Calu3 (cell line): ENCODE data around the gene SHLD2. TPM values are rescaled to one million over a fixed set of nuclear protein-coding genes. Genes with fewer than 3 reads are reported as not detected.
A peak's percentile ranks its signal among the peaks of the same experiment; 100 is the strongest.

ENCODE experiments used
- BruUV-seq: library from RNA; stranded (reverse); fragments of 400-500 nt; replicated peaks from 2 replicates; lab custom pipeline; 2021; lab: Mats Ljungman, UMichigan
- CTCF ChIA-PET: fragments of 300-600 bp; sonication (Branson Sonifier 250); formaldehyde crosslinking; loops from one replicate; lab custom pipeline; 2022; ENCODE audit warnings: antibody characterized with exemption; lab: Charles Lee
- DNase-seq: peaks from one replicate; pipeline ENCODE4 v3.0.0; 2022
- H3K27ac Mint-ChIP-seq: one replicate; pipeline ENCODE4 v1.8.0; 2022; ENCODE audit warnings: mixed read lengths; ENCODE audit not compliant: unreplicated experiment
- H3K27me3 Mint-ChIP-seq: one replicate; pipeline ENCODE4 v1.8.0; 2022; ENCODE audit warnings: mixed read lengths; ENCODE audit not compliant: unreplicated experiment
- H3K36me3 Mint-ChIP-seq: one replicate; pipeline ENCODE4 v1.8.0; 2022; ENCODE audit warnings: mild to moderate bottlenecking, moderate library complexity, mixed read lengths; ENCODE audit not compliant: insufficient read depth, unreplicated experiment
- H3K4me1 Mint-ChIP-seq: one replicate; pipeline ENCODE4 v1.8.0; 2022; ENCODE audit warnings: mild to moderate bottlenecking, low read depth, mixed read lengths; ENCODE audit not compliant: unreplicated experiment
- H3K4me3 Mint-ChIP-seq: one replicate; pipeline ENCODE4 v1.8.0; 2022; ENCODE audit warnings: mild to moderate bottlenecking, low read depth, moderate library complexity, mixed read lengths; ENCODE audit not compliant: unreplicated experiment
- H3K9me3 Mint-ChIP-seq: one replicate; pipeline ENCODE4 v1.8.0; 2022; ENCODE audit warnings: low read depth, mixed read lengths; ENCODE audit not compliant: unreplicated experiment
- CTCF ChIP-seq: fragments of 200-600 bp; IDR thresholded peaks from one replicate; pipeline ENCODE4 v1.8.0; 2022; ENCODE audit warnings: antibody characterized with exemption; ENCODE audit not compliant: unreplicated experiment
- intact Hi-C: fragments of 100-400 bp; cut with micrococcal nuclease; formaldehyde crosslinking; loops from one replicate; pipeline ENCODE4 v1.10.0; 2022; ENCODE audit not compliant: unreplicated experiment
- total RNA-seq: library from RNA; stranded (reverse); gene quantifications from 2 replicates; pipeline ENCODE4 v1.2.3, GENCODE V29; 2022

SHLD2 gene
- total RNA-seq, 1 experiment from 2014 or later: 11.5 TPM

GRCh38 chr10:87085537-87085936 is 9.5 kb upstream of the SHLD2 start:
- no peak overlapping the region for H3K4me3 Mint-ChIP-seq
- no peaks in the 10 kb centered on the region for H3K9me3 Mint-ChIP-seq
- H3K27me3 Mint-ChIP-seq: no peaks in the 10 kb centered on the region
- CTCF ChIA-PET: no interaction called here
- DNase-seq: no peak
- peaks cover 29% of the 10 kb centered on the region for H3K4me1 Mint-ChIP-seq
- no TSS peak for BruUV-seq
- peaks cover 12% of the 10 kb centered on the region for H3K36me3 Mint-ChIP-seq
- no peak overlapping the region for H3K27ac Mint-ChIP-seq
- intact Hi-C loops: no loop called here
- TF ChIP-seq CTCF: no peak

GRCh38 chr10:87089746-87090145 is 5.3 kb upstream of the SHLD2 start:
- no peak for DNase-seq
- no peak for TF ChIP-seq CTCF
- Mint-ChIP-seq H3K4me3 (no peak overlapping the region), H3K4me1 (peaks cover 14% of the 10 kb centered on the region), H3K27ac (no peak overlapping the region), H3K9me3 (no peaks in the 10 kb centered on the region), H3K36me3 (peaks cover 37% of the 10 kb centered on the region), H3K27me3 (no peaks in the 10 kb centered on the region)
- BruUV-seq: no TSS peak
- intact Hi-C loops: loop anchor here (5.0 kb wide), 1 partner anchor 117 kb away; no protein-coding TSS in a partner anchor
- CTCF ChIA-PET: interaction anchor here (0.6 kb wide), 1 partner anchor 332 kb away, joined by 4 read pairs; no protein-coding TSS in a partner anchor

GRCh38 chr10:87090779-87091178 is 4.2 kb upstream of the SHLD2 start:
- no peak for DNase-seq
- Mint-ChIP-seq H3K27me3 (no peaks in the 10 kb centered on the region), H3K27ac (no peak overlapping the region), H3K4me1 (peaks cover 9% of the 10 kb centered on the region), H3K9me3 (no peaks in the 10 kb centered on the region), H3K4me3 (no peak overlapping the region), H3K36me3 (peaks cover 40% of the 10 kb centered on the region)
- TF ChIP-seq CTCF: no peak
- no TSS peak for BruUV-seq
- intact Hi-C loops: loop anchor here (5.0 kb wide), 1 partner anchor 118 kb away; no protein-coding TSS in a partner anchor
- CTCF ChIA-PET: no interaction called here

GRCh38 chr10:87092376-87092860 is 2.6 kb upstream of the SHLD2 start:
- no peaks in the 10 kb centered on the region for H3K27me3 Mint-ChIP-seq
- peak overlapping the region; percentile 45 for H3K27ac Mint-ChIP-seq
- no peaks in the 10 kb centered on the region for H3K9me3 Mint-ChIP-seq
- no TSS peak for BruUV-seq
- intact Hi-C loops: loop anchor here (5.0 kb wide), 1 partner anchor 120 kb away; no protein-coding TSS in a partner anchor
- CTCF ChIA-PET: interaction anchor here (0.8 kb wide), 1 partner anchor 10 kb away, joined by 5 read pairs; no protein-coding TSS in a partner anchor
- H3K4me3 Mint-ChIP-seq: peak overlapping the region; percentile 49
- peak; percentile 6 for DNase-seq
- H3K36me3 Mint-ChIP-seq: peaks cover 43% of the 10 kb centered on the region
- H3K4me1 Mint-ChIP-seq: peaks cover 9% of the 10 kb centered on the region
- TF ChIP-seq CTCF: no peak
